Activated CD8-positive, alpha-beta T cell treated with anti-CD3 and anti-CD28 coated beads for 36 hours (primary cell): ENCODE results near the gene TTC21B. TPM values are rescaled to one million over a fixed set of nuclear protein-coding genes. Genes with fewer than 3 reads are reported as not detected.

Source experiments
- ATAC-seq: fragments of 200-7000 bp; cut with Tn5 transposase; one replicate; pipeline ENCODE4 v1.10.0; 2021; ENCODE audit warnings: mild to moderate bottlenecking, moderate library complexity
- CTCF ChIA-PET: fragments of 350-600 bp; sonication (Branson Sonifier 250); formaldehyde crosslinking; loops from one replicate; lab custom pipeline; 2021; ENCODE audit warnings: antibody characterized with exemption; lab: Charles Lee
- POLR2A ChIA-PET: fragments of 350-600 bp; sonication (Branson Sonifier 250); formaldehyde crosslinking; loops from one replicate; lab custom pipeline; 2021; ENCODE audit warnings: antibody characterized with exemption; lab: Charles Lee
- DNase-seq: peaks from one replicate; pipeline ENCODE4 v3.0.0-alpha.2; 2020
- H3K27ac Mint-ChIP-seq: one replicate; pipeline ENCODE4 v1.8.0; 2021; ENCODE audit warnings: mild to moderate bottlenecking, mixed read lengths
- H3K27me3 Mint-ChIP-seq: one replicate; pipeline ENCODE4 v1.8.0; 2021; ENCODE audit warnings: mixed read lengths
- H3K36me3 Mint-ChIP-seq: one replicate; pipeline ENCODE4 v1.8.0; 2021; ENCODE audit warnings: low read depth, mixed read lengths
- H3K4me1 Mint-ChIP-seq: one replicate; pipeline ENCODE4 v1.8.0; 2021; ENCODE audit warnings: low read depth, mixed read lengths
- H3K4me3 Mint-ChIP-seq: one replicate; pipeline ENCODE4 v1.8.0; 2021; ENCODE audit warnings: mild to moderate bottlenecking, moderate library complexity, mixed read lengths
- H3K9me3 Mint-ChIP-seq: one replicate; pipeline ENCODE4 v1.8.0; 2021; ENCODE audit warnings: mixed read lengths
- CTCF ChIP-seq: fragments of 200-600 bp; IDR thresholded peaks from one replicate; pipeline ENCODE4 v1.8.0; 2022; ENCODE audit warnings: antibody characterized with exemption, mild to moderate bottlenecking
- intact Hi-C: fragments of 100-400 bp; cut with micrococcal nuclease; formaldehyde crosslinking; loops from one replicate; pipeline ENCODE4 v1.10.0; 2022
- total RNA-seq, 2 experiments: library from RNA; stranded (reverse); gene quantifications; one replicate each; pipeline ENCODE4 v1.2.3, GENCODE V29; 2021

The TTC21B gene
- total RNA-seq, 2 experiments from 2014 or later: 22.1 to 24.1 TPM

- DNase-seq: no peak
- no peak for TF ChIP-seq CTCF
- intact Hi-C loops: no loop called here
- Mint-ChIP-seq H3K4me3 (no peak overlapping the region), H3K36me3 (no peaks in the 10 kb centered on the region), H3K9me3 (no peaks in the 10 kb centered on the region), H3K27ac (no peak overlapping the region), H3K27me3 (peaks cover 7% of the 10 kb centered on the region), H3K4me1 (no peaks in the 10 kb centered on the region)
- no peak for ATAC-seq
- CTCF ChIA-PET: no interaction called here
- POLR2A ChIA-PET: no interaction called here
Measured at GRCh38 chr2:165827016-165827920, 126.3 kb downstream of the TTC21B start.

GRCh38 chr2:165825041-165825440 is 128.5 kb downstream of the TTC21B start:
- POLR2A ChIA-PET: no interaction called here
- ATAC-seq (no peak), DNase-seq (no peak)
- Mint-ChIP-seq H3K9me3 (no peaks in the 10 kb centered on the region), H3K27me3 (peaks cover 11% of the 10 kb centered on the region), H3K4me3 (no peak overlapping the region), H3K4me1 (no peaks in the 10 kb centered on the region), H3K27ac (no peak overlapping the region), H3K36me3 (no peaks in the 10 kb centered on the region)
- CTCF ChIA-PET: no interaction called here
- TF ChIP-seq CTCF: no peak
- intact Hi-C loops: no loop called here

Other genes starting within 250 kb of the TTC21B start
- 1 to 10 TPM; 1.9 to 2.8 TPM for gene GALNT3, start 159.5 kb downstream of the TTC21B start, total RNA-seq
- gene SCN1A, start 174.2 kb upstream of the TTC21B start, total RNA-seq: not detected